ENCODE results near the gene MYO5A.

- TF ChIP-seq POLR2A (IDR thresholded peaks at IDR 0.05), result no peak
- TF ChIP-seq, protein P1, sequence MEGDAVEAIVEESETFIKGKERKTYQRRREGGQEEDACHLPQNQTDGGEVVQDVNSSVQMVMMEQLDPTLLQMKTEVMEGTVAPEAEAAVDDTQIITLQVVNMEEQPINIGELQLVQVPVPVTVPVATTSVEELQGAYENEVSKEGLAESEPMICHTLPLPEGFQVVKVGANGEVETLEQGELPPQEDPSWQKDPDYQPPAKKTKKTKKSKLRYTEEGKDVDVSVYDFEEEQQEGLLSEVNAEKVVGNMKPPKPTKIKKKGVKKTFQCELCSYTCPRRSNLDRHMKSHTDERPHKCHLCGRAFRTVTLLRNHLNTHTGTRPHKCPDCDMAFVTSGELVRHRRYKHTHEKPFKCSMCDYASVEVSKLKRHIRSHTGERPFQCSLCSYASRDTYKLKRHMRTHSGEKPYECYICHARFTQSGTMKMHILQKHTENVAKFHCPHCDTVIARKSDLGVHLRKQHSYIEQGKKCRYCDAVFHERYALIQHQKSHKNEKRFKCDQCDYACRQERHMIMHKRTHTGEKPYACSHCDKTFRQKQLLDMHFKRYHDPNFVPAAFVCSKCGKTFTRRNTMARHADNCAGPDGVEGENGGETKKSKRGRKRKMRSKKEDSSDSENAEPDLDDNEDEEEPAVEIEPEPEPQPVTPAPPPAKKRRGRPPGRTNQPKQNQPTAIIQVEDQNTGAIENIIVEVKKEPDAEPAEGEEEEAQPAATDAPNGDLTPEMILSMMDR (IDR thresholded peaks at IDR 0.05), result no peak
These were observed 137.6 kb downstream of the MYO5A start for GRCh38 chr15:52391069-52391468.
